A549 (cell line): ENCODE data around the gene KCNQ1OT1. TPM values are rescaled to one million over a fixed set of nuclear protein-coding genes. Genes with fewer than 3 reads are reported as not detected.

ENCODE experiments used
- ATAC-seq, 2 experiments: fragments of 200-7000 bp in 1 of 2; fragments of >200 bp in 1 of 2; cut with Nextera tagmentation in 1 of 2; cut with Tn5 transposase in 1 of 2; 3 replicates each; pipeline versions ENCODE4 v1.8.0 to v1.9.1; 2018 to 2020; ENCODE audit warnings: mild to moderate bottlenecking in 1 of 2, moderate library complexity in 1 of 2
- CTCF ChIA-PET: fragments of 300-600 bp; sonication (Branson Sonifier 250); formaldehyde crosslinking; extraction: SDS; loops from one replicate; lab custom pipeline; 2021; ENCODE audit warnings: antibody characterized with exemption, inconsistent platforms; lab: Yijun Ruan, JAX
- POLR2A ChIA-PET: fragments of 350-600 bp; formaldehyde crosslinking; extraction: SDS; loops from one replicate; lab custom pipeline; 2021; ENCODE audit warnings: antibody characterized with exemption, inconsistent platforms; lab: Yijun Ruan, JAX
- DNase-seq, 2 experiments: peaks; one replicate each; pipeline versions ENCODE4 v3.0.0 to v3.0.0-alpha.2; 2011 to 2016; ENCODE audit warnings: low read depth in 1 of 2, low spot score in 1 of 2
- FAIRE-seq: peaks from 2 replicates; lab custom pipeline; 2011; peaks lifted over from hg19 to GRCh38; lab: Jason Lieb, UNC
- H3K27ac ChIP-seq, 2 experiments: fragments of >200 bp; sonication (Bioruptor Twin); formaldehyde crosslinking; 3 replicates each; pipeline ENCODE4 v1.5.1; 2016 to 2017
- H3K4me1 ChIP-seq: fragments of >200 bp; sonication (Bioruptor Twin); formaldehyde crosslinking; 3 replicates; pipeline ENCODE4 v1.6.1; 2016
- H3K4me2 ChIP-seq: fragments of >200 bp; sonication (Bioruptor Twin); formaldehyde crosslinking; 3 replicates; pipeline ENCODE4 v1.6.1; 2016
- H3K4me3 ChIP-seq: fragments of >200 bp; sonication (Bioruptor Twin); formaldehyde crosslinking; 3 replicates; pipeline ENCODE4 v1.5.1; 2016
- H3K9me3 ChIP-seq: fragments of >200 bp; sonication (Bioruptor Twin); formaldehyde crosslinking; 3 replicates; pipeline ENCODE4 v1.6.1; 2016
- ESRRA ChIP-seq: fragments of 150-350 bp; IDR thresholded peaks from 2 replicates; pipeline ENCODE4 v1.6.1; 2014; ENCODE audit warnings: mild to moderate bottlenecking, low read length, borderline replicate concordance
- HOXB13 ChIP-seq: fragments of 250-450 bp; sonication (Bioruptor Pico); IDR thresholded peaks from 2 replicates; pipeline ENCODE4 v1.5.0; 2020; ENCODE audit warnings: low read depth, mild to moderate bottlenecking, moderate library complexity
- MYC ChIP-seq: IDR thresholded peaks from 2 replicates; pipeline ENCODE4 v1.6.1; 2012; ENCODE audit warnings: mild to moderate bottlenecking, inconsistent platforms, low read length, improper control_type of control experiment, borderline replicate concordance
- NR3C1 ChIP-seq: fragments of >200 bp; sonication (Bioruptor Twin); formaldehyde crosslinking; IDR thresholded peaks from 3 replicates; pipeline ENCODE4 v1.6.1; 2017
- PHF8 ChIP-seq: fragments of 200-600 bp; sonication (generic); IDR thresholded peaks from 2 replicates; pipeline ENCODE4 v1.6.1; 2016; ENCODE audit warnings: low read depth, mild to moderate bottlenecking, antibody characterized with exemption, moderate library complexity, borderline replicate concordance
- POLR2A ChIP-seq: IDR thresholded peaks from 2 replicates; pipeline ENCODE4 v1.6.1; 2012; ENCODE audit warnings: mild to moderate bottlenecking, low read length
- RAD21 ChIP-seq, 2 experiments: fragments of >200 bp in 1 of 2; sonication (Bioruptor Twin) in 1 of 2; formaldehyde crosslinking in 1 of 2; IDR thresholded peaks in 1 of 2; conservative IDR thresholded peaks in 1 of 2; 2 replicates in 1 of 2; 3 replicates in 1 of 2; pipeline ENCODE4 v1.6.1; 2012 to 2018; ENCODE audit warnings: inconsistent platforms in 1 of 2
- SMC3 ChIP-seq: fragments of >200 bp; sonication (Bioruptor Twin); formaldehyde crosslinking; IDR thresholded peaks from 3 replicates; pipeline ENCODE4 v1.6.1; 2018; ENCODE audit warnings: inconsistent platforms
- TFCP2L1 ChIP-seq: fragments of 250-450 bp; sonication (Bioruptor Pico); IDR thresholded peaks from 2 replicates; pipeline ENCODE4 v1.5.0; 2021; ENCODE audit warnings: mild to moderate bottlenecking
- USF2 ChIP-seq: fragments of 450-650 bp; IDR thresholded peaks from 2 replicates; pipeline ENCODE4 v1.6.1; 2014; ENCODE audit warnings: antibody characterized with exemption
- ZSCAN20 ChIP-seq: fragments of 250-450 bp; sonication (Bioruptor Pico); IDR thresholded peaks from 2 replicates; pipeline ENCODE4 v1.8.0; 2022; ENCODE audit warnings: mild to moderate bottlenecking, moderate library complexity
- WGBS: methylation state at CpG from one replicate; pipeline ENCODE4 v1.1.6; 2017; ENCODE audit errors: missing lambda C conversion rate; 5-methylcytosine and 5-hydroxymethylcytosine counted together
- polyA plus RNA-seq, 4 experiments: library from polyadenylated mRNA; depleted of rRNA in 3 of 4; stranded (reverse); fragments of >200 nt; fragmentation: RNase III in 1 of 4; extraction: RNeasy Plus Mini Kit Qiagen cat#74134 plus additional on column Dnase treatment in 1 of 4; gene quantifications; 2 replicates in 3 of 4; 3 replicates in 1 of 4; pipeline ENCODE4 v1.2.3, GENCODE V29; 2011 to 2017
- TF ChIP-seq, protein P1 (sequence below): fragments of 250-450 bp; sonication (Bioruptor Pico); IDR thresholded peaks from 2 replicates; pipeline ENCODE4 v1.5.0; 2020; ENCODE audit warnings: low read depth, mild to moderate bottlenecking, moderate library complexity
- TF ChIP-seq, protein P2 (sequence below): IDR thresholded peaks from 2 replicates; pipeline ENCODE4 v1.6.1; 2012

KCNQ1OT1 gene
- polyA plus RNA-seq, 2 of the 4 experiments (the other 2 are of a cell fraction): 0.03 to 0.13 TPM

DNA sequence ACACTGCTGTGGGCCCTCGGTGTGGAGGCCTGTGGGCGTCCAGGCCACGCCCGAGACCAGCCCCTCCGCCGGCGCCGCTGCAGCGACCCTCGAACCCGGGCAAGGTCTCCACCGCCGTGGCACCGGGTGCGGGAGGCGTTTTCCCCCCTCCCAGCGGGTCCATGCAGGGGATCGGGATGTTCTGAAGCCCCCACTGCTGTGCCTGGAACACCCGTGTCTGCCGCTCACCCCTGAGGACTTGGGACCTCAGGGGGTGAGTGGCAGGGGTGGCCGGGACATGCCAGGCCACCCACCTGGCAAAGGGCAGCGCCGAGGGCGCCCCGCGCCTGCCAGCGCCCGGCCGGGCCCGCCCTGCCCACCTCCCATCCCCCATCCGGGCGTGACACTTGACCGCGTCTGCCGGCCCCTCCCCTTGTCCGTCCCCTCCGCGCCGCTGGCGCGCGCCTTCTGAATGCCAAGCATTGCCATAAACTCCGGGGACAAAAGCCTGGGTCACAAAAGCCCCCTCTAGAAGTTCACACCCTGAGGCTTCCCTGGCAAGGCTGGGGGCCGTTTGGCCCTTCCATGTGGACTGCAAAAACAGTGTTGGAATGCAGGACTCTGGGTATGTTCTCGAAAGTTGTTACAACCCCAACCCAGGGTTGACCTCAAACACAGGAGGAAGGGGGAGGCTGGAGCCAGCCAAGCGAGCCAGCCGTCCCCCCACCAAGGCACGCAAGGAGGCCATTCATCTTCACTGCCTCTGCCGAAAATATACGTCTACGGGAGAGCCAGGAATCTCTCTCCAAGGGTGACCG is 819 bp upstream of the KCNQ1OT1 start:
- 63% methylated on average over 17 of the region's 52 CpGs for WGBS
- DNase-seq: peak; percentile 52 to 57
- CTCF ChIA-PET: no interaction called here
- ATAC-seq: peak; percentile 58 to 62; a peak in 5 of 6 replicates
- no peaks in the 10 kb centered on the region for H3K9me3 ChIP-seq
- peak overlapping the region; percentile 97 for H3K4me2 ChIP-seq
- POLR2A ChIA-PET: interaction anchor here (0.6 to 1.3 kb wide), 5 partner anchors 17 to 300 kb away, joined by 3 to 9 read pairs (median 3); partner anchors contain the start of genes CDKN1C and TSSC4
- peak overlapping the region; percentile 99 for H3K27ac ChIP-seq
- TF ChIP-seq PHF8 (peak; percentile 79), ESRRA (no peak), TFCP2L1 (no peak), NR3C1 (no peak), ZSCAN20 (CRISPR knock-in tag) (no peak), SMC3 (no peak)
- TF ChIP-seq, protein P1, sequence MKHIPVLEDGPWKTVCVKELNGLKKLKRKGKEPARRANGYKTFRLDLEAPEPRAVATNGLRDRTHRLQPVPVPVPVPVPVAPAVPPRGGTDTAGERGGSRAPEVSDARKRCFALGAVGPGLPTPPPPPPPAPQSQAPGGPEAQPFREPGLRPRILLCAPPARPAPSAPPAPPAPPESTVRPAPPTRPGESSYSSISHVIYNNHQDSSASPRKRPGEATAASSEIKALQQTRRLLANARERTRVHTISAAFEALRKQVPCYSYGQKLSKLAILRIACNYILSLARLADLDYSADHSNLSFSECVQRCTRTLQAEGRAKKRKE (CRISPR knock-in tag): no peak
- TF ChIP-seq, protein P2, sequence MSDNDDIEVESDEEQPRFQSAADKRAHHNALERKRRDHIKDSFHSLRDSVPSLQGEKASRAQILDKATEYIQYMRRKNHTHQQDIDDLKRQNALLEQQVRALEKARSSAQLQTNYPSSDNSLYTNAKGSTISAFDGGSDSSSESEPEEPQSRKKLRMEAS: peak; percentile 6; the same call in 1 of the 2 replicates
- TF ChIP-seq, all 56 proteins: peak for 2
- no peak for FAIRE-seq
- Histone ChIP-seq H3K4me1 (peaks cover 16% of the 10 kb centered on the region; the same call in 2 of the 3 replicates), H3K4me3 (peak overlapping the region; percentile 89)

DNA sequence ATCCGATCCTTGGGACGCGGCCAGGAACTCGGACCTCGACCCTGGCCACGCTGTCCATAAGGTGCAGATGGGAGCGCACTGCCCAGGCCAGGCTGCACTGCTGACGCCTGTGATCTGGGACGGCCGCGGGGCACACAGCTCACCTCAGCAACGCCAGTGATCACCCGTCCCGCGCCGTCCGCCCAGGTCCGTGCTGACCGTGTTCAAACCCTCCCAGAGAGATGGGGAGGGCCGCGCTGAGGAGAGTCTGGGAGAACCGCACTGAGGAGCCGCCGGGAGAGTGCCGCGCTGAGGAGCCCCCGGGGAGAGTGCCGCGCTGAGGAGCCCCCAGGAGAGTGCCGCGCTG is 636 bp downstream of the KCNQ1OT1 start:
- Histone ChIP-seq H3K4me2 (peak overlapping the region; percentile 95), H3K9me3 (no peaks in the 10 kb centered on the region), H3K27ac (peak overlapping the region; percentile 74 to 99), H3K4me3 (peak overlapping the region; percentile 89), H3K4me1 (peaks cover 16% of the 10 kb centered on the region; the same call in 2 of the 3 replicates)
- ATAC-seq (peak; percentile 27 to 45), DNase-seq (peak; percentile 12 to 35), FAIRE-seq (no peak)
- CTCF ChIA-PET: no interaction called here
- POLR2A ChIA-PET: interaction anchor here (1.0 to 1.3 kb wide), 3 partner anchors 165 to 299 kb away, joined by 3 to 9 read pairs (median 5); partner anchors contain the start of genes CDKN1C and TSSC4
- 33% methylated on average over 11 of the region's 31 CpGs for WGBS
- TF ChIP-seq, protein P1 (CRISPR knock-in tag): no peak
- no peak for TF ChIP-seq POLR2A
- TF ChIP-seq HOXB13 (CRISPR knock-in tag): no peak
- TF ChIP-seq MYC: no peak

DNA sequence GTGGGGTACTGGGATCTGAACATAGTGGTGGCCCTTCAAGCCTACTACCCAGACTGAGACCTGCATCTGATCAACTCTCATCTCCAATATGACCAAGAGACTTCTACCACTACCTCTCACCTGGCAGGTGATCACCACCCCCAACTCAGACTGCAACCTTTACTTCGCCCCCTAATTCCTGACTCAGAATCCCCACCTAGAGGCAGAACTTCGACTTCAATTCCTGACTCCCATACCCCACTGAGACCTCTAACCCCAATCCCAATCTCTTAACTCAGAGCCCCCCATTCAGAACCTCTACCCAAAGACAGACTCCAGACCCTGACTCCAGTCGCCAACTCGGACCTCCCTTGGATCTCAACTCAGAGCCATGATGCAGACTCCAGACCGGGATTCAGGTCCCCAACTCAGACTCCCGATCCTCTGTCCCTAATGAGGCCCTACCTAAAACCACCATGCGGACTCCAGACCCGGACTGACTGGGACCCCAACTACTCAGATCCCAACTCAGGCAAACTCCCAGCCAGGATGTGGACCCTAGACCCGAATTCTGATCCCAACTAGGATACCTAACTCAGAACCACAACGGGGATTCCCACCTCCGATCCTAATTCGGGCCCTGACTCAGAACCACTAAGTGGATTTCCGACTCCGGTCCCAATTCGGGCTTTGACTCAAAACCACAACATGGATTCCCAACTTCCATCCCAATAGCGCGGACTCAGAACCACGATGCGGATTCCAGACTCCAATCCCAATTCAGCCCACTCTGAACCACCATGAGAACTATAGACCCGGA is 1.2 kb downstream of the KCNQ1OT1 start:
- TF ChIP-seq USF2: no peak
- 0 out of 5 replicates have a peak, but pooled peaks of 1 of the 2 experiments have one; percentile 10 for TF ChIP-seq RAD21 (conservative IDR thresholded peaks at IDR 0.05 in 1 of 2, IDR thresholded peaks at IDR 0.05 in 1 of 2)
- TF ChIP-seq, all 56 proteins: peak for 1
- DNase-seq (no peak), ATAC-seq (no peak), FAIRE-seq (no peak)
- ChIA-PET POLR2A (no interaction called here), CTCF (interaction anchor here (1.0 kb wide), 1 partner anchor 12 kb away, joined by 4 read pairs; no protein-coding TSS in a partner anchor)
- Histone ChIP-seq H3K4me1 (peaks cover 16% of the 10 kb centered on the region; the same call in 2 of the 3 replicates), H3K4me3 (peak overlapping the region; percentile 89), H3K9me3 (no peaks in the 10 kb centered on the region), H3K27ac (peak overlapping the region; percentile 74 to 99), H3K4me2 (peak overlapping the region; percentile 95)
- 52% methylated on average over 20 of the region's 20 CpGs for WGBS
